NCI-H69 (cell line): ENCODE data around the gene FIGN.
A peak's percentile ranks its signal among the peaks of the same experiment; 100 is the strongest.

Experiments used
- DNase-seq: peaks from one replicate; lab custom pipeline; 2025; lab: John Stamatoyannopoulos, UW

The FIGN gene, protein sequence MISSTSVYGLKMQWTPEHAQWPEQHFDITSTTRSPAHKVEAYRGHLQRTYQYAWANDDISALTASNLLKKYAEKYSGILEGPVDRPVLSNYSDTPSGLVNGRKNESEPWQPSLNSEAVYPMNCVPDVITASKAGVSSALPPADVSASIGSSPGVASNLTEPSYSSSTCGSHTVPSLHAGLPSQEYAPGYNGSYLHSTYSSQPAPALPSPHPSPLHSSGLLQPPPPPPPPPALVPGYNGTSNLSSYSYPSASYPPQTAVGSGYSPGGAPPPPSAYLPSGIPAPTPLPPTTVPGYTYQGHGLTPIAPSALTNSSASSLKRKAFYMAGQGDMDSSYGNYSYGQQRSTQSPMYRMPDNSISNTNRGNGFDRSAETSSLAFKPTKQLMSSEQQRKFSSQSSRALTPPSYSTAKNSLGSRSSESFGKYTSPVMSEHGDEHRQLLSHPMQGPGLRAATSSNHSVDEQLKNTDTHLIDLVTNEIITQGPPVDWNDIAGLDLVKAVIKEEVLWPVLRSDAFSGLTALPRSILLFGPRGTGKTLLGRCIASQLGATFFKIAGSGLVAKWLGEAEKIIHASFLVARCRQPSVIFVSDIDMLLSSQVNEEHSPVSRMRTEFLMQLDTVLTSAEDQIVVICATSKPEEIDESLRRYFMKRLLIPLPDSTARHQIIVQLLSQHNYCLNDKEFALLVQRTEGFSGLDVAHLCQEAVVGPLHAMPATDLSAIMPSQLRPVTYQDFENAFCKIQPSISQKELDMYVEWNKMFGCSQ

DNA sequence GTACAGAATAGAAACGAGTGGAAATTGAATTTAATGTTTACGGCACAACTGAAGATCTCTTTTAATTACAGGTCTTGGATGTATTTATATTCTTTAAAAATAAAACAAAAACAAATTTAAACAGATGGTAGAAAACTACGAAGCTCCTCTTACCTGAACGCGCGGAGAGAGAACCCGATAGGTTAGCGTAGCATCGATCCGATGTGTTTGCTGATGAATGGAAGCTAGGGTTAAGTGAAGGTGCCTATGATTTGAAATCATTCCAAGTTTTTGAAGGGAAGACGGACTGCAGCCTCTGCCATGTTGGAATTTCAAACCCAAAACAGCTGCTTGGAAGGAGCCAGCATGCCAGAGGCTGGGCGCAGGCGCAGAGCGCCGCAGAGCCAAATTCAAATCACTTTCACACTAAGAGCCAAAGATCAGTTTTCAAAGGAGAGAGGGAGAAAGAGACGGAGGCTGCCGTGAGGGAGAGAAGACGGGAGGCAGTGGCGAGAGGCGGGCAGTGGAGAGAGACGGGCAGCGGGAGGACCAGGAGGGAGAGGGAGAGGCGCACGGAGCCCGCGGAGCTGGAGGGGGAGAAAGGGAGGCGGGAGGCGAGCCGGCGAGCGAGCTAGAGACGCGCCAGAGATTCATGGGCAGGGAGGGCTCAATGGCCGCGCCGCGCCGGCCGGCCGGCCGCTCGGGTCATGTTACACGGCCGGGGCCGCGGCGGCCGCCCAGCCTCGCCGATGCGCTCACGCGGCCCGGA is at the start of gene FIGN:
TSS of gene FIGN (minus strand) at position 324 of the 748 bp plus-strand sequence. CDS start 1,081 bp downstream, outside the sequence.
- DNase-seq: peak; percentile 90

DNA sequence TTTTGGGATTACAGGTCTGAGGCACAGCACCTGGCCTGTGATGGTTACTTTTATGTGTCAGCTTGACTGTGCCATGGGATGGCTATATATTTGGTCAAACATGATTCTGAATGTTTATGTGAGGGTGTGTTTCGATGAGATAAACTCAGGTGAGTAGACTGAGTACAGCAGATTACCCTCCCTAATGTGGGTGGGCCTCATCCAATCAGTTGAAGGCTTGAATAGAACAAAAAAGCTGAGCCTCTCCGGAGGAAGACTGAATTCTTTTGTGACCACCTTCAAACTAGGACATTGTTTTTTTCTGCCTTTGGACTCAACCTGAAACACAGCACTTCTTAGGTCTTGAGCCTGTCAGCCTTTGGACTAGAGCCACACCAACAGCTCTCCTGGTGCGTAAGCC is 49.4 kb upstream of the FIGN start:
- DNase-seq: no peak

DNA sequence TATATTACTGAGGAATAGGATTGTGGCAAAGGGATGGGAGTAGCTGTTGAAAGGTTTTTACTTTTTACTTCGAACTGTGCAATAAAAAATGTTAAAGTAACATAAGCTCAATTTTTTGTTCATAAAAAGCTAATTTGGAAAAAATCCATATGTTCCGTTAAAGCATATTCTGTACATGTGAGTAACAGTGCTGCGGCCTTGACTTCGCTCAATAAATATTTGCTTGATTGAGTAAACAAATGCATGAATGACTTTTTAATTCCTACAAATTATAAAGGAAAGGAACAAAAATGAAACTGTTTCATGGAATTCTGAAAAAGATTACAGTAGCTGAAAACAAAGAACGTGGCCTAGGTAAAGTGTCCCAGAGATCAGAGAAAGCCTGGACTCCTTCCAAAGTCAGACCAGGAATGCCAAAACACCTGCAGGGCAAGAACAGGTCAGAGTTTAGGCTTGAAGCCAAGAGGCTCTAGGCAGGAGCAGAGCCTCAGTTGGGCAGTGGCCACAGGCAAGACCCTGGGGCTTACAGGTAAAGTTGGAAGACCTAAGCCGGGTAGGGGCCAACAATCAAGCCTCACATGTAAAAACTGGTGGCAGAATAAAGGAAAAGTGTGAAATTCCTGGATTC is 44.3 kb upstream of the FIGN start:
- DNase-seq: peak; percentile 68

DNA sequence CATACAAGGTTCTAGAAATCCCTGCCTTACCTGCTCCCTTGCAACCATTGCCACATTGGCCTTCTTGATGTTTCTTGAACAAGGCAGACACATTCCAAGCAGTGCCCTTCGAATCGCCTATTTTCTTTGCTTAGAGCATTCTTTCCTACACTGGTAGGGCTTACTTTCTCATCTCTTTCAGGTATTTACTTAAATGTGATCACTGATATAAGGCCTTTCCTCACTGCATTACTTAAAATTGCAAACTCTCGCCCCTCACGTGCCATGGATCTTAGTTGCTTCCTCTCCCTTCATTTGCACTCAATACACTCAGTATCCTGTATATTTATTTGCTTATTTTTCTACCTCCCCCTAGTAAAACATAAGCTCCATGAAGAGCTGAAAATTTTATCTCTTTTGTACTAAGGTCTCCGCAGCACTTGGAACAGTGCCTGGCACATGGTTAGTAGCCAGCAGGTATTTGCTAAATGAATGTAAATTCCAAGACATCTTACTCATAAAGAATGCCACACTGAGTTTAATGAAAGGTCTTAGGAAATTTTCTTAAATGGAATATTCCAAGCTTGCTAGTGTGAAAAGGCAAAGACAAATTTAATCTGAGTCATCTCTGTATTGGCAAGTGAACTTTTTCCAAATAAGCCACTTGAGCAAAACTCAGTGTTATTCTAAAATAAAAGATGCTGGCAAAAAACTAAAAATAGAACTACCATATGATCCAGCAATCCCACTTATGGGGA is 42.4 kb upstream of the FIGN start:
- DNase-seq: no peak

- no peak for DNase-seq
Observed at GRCh38 chr2:163775304-163775703, 39.5 kb upstream of the FIGN start.

GRCh38 chr2:163774862-163775261 is 39.1 kb upstream of the FIGN start:
- no peak for DNase-seq

DNA sequence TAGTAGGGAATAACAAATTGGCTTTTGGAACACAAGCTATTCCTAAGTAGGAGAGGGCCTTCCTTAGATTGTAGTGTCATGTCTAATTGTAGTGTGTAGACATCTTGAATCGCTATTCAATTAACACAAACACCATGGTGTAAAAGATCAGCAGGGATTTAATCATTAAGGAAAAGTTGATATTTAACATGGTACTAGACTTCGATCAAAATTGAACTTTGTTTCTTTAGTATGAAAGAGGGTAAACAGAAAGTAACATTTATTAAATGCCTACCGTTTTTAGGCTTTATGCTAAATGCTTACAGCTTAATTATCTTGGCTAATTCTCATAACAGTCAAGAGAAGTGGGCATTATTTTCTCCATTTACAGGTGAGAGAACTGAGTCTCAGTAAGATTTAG is 37.5 kb upstream of the FIGN start:
- DNase-seq: no peak

DNA sequence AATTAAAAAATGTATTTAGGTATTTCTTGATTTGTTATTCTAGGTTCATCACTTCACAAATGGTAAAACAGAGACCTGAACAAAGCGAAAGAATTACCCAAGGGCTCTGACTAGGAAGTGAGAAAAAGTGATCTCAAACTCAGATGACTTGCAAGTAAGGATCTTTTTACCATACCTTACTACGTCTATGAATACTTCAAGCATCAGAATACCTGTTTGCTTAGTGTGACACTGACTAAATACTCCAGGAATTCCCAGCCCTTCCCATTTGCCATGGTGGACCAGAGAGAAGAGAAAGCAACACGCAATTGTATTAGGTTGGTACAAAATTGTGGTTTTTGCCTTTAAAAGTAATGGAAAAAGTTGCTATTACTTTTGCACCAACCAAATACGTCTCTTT is 35.8 kb upstream of the FIGN start:
- peak; percentile 54 for DNase-seq

DNA sequence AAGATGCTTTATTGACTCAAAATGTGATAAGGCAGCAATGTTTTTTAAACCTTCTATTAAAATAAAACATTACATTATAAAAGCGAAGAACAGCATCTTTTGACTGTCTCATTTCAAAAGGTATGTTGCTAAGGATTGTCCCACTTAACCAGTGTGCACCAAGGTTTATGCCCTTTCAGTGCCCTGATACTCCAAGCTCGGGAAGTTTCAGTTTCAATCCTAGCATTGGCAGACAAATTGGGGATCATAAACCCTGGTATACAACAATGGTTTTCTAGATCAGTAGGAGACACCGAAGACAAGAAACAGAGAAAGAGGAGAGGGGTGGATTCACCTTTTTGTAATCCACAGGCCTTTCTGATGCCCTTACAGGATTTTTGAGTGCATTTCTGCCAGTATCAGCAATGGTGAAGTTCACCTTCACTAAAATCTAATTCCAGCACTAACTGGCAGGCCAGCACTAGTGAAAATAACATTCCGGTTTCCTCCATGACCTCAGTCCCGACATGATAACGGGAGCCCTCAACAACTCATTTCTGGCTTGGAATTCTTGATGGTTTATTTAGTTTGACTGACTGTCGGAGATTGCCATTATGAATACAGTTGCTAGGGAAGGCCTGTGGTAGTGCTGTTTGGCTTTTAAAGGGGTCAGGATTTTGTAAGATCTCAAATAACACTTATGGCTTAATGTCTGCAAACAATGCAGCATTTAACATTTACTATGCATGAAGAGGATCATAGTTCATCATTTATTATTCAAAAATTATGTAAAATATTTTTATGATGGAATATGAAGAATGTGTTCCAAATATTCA is 33.3 kb upstream of the FIGN start:
- peak; percentile 69 for DNase-seq

GRCh38 chr2:163767097-163767496 is 31.3 kb upstream of the FIGN start:
- no peak for DNase-seq

- no peak for DNase-seq
Observed at GRCh38 chr2:163764566-163764965, 28.8 kb upstream of the FIGN start.

DNA sequence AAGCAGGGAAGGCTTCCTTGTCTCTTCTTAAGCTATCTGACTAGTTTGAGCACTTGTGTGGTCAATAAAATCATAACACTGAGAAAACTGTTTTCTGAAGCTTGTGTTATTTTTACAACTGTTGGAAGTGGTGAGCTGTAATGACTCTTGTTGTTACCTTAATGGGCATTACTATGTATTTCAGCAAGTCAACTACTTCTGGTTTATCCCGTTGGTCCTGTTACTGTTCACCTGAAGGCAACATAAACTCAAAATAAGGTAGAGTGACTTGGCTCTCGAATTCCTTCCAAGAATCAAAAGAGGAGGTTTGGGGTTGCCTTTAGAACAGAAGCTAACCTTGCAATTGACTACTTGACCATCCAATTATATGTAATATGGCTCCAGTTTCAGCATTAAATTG is 23.2 kb upstream of the FIGN start:
- no peak for DNase-seq

GRCh38 chr2:163757814-163758213 is 22.0 kb upstream of the FIGN start:
- DNase-seq: no peak

DNA sequence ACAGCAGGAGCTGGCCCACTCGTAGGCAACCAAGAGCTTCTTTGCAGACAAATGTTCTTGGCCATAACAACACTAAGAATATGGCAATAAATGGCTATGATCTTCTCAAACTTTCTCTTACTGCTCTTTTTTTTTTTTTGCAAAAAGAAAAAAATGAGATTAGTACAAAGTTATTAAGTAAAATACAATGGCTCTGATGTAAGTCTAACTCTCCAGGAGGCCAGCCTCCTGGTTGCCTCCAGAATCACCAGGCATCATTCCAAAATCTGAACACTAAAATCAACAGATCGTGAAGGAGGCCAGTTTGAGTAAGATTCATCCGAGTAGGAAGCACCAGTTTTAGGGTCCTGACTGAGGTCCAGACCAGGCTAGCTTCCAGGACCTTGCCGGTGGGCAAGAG is 20.8 kb upstream of the FIGN start:
- no peak for DNase-seq

DNA sequence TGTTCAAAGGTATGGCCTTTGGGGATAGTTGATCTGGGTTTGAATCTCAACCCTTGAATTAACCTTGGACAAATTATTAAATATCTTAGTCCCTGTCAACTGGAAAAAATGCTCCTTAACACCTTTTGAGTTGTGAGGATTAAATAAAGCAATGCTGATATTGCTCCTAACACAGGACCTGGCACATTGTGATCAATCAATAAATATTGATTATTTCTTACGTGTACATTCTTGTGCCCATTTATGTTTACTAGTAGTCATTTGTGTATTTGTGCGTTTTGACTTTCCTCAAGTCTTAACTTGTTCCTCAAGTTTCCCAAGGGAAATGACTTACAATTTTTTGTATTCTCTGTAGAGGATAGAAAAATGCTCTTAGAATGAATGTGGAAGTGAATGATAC is 19.6 kb upstream of the FIGN start:
- no peak for DNase-seq

GRCh38 chr2:163753726-163754125 is 17.9 kb upstream of the FIGN start:
- no peak for DNase-seq

GRCh38 chr2:163752267-163752666 is 16.5 kb upstream of the FIGN start:
- DNase-seq: peak; percentile 82

DNA sequence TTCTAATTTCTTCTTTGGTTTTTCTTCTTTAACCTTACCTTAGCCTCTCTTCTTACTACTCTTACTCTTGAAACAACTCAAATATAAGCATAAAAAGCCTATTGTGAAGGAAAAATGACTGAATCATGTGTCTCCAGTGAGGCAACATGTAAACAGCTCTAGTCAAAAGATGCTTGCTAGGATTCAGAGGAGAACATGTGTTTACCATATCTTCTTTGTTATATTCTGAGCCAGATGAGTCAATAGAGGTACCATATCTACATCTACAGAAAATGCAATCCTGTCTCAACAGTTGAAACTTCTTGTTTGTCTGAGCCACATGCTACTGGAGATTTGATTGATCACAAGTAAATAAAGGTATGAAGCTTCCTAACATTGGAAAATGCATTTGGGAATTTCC is 15.9 kb upstream of the FIGN start:
- DNase-seq: peak; percentile 73

- no peak for DNase-seq
Observed at GRCh38 chr2:163748420-163748819, 12.6 kb upstream of the FIGN start.

DNA sequence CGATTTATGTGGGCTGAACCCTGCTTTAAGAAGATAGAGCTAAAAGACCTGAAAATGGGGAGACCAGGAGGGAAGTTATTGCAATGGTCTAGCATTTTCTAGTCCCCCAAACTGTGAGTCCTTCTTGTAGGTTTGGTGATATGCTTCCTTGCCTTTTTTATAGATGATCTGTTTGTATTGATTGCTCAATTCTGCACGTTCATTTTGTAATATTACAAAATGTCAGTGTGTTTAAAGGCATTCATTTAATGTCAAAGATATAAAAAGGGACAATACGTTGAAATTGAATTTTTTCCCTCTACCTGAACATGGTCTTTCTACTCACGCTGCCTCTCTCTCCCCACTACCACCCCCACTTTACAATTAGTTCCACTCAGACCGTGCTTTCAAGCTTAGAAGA is 5.6 kb upstream of the FIGN start:
- peak; percentile 60 for DNase-seq

- peak; percentile 73 for DNase-seq
Observed at GRCh38 chr2:163737563-163737962, 1.8 kb upstream of the FIGN start.
